MM.1S (cell line): ENCODE results near the gene PACRG.

Experiments used
- DNase-seq: peaks from one replicate; pipeline ENCODE4 v3.0.0-alpha.2; 2015
- H2AFZ ChIP-seq: fragments of 300-600 bp; sonication (generic); 2 replicates; pipeline ENCODE4 v1.6.0; 2016; ENCODE audit warnings: antibody characterized with exemption, low read length
- H3F3A ChIP-seq: fragments of 300-600 bp; sonication (generic); 2 replicates; pipeline ENCODE4 v1.6.1; 2016; ENCODE audit warnings: mild to moderate bottlenecking, antibody characterized with exemption, low read length, moderate library complexity, mixed read lengths; ENCODE audit not compliant: insufficient read depth
- H3K27ac ChIP-seq: fragments of 300-600 bp; sonication (generic); 2 replicates; pipeline ENCODE4 v1.5.1; 2016; ENCODE audit warnings: mild to moderate bottlenecking, low read length
- H3K27me3 ChIP-seq: fragments of 300-600 bp; sonication (generic); replicated peaks from 2 replicates; pipeline ENCODE4 v1.6.0; 2016; ENCODE audit warnings: low read length; ENCODE audit not compliant: insufficient read depth
- H3K36me3 ChIP-seq: fragments of 300-600 bp; sonication (generic); replicated peaks from 2 replicates; pipeline ENCODE4 v1.6.1; 2016; ENCODE audit warnings: mild to moderate bottlenecking, low read length, mixed read lengths; ENCODE audit not compliant: insufficient read depth
- H3K4me1 ChIP-seq: fragments of 300-600 bp; sonication (generic); 2 replicates; pipeline ENCODE4 v1.6.1; 2016; ENCODE audit warnings: low read length, mixed read lengths
- H3K4me2 ChIP-seq: fragments of 300-600 bp; sonication (generic); 2 replicates; pipeline ENCODE4 v1.6.0; 2016; ENCODE audit warnings: low read depth, low read length
- H3K4me3 ChIP-seq: fragments of 300-600 bp; sonication (generic); 2 replicates; pipeline ENCODE4 v1.5.1; 2016; ENCODE audit warnings: low read length, mixed read lengths
- H3K79me2 ChIP-seq: fragments of 300-600 bp; sonication (generic); 2 replicates; pipeline ENCODE4 v1.6.1; 2016; ENCODE audit warnings: mixed run types, low read length, mixed read lengths
- H3K9ac ChIP-seq: fragments of 300-600 bp; sonication (generic); 2 replicates; pipeline ENCODE4 v1.6.1; 2016; ENCODE audit warnings: low read length, mixed read lengths
- H3K9me2 ChIP-seq: fragments of 300-600 bp; sonication (generic); replicated peaks from 2 replicates; pipeline ENCODE4 v1.6.1; 2016; ENCODE audit warnings: mild to moderate bottlenecking, low read length, mixed read lengths; ENCODE audit not compliant: insufficient read depth
- H3K9me3 ChIP-seq: fragments of 300-600 bp; sonication (generic); replicated peaks from 2 replicates; pipeline ENCODE4 v1.6.1; 2016; ENCODE audit warnings: mild to moderate bottlenecking, low read length, mixed read lengths; ENCODE audit not compliant: insufficient read depth
- H4K20me1 ChIP-seq: fragments of 300-600 bp; sonication (generic); 2 replicates; pipeline ENCODE4 v1.6.1; 2016; ENCODE audit warnings: mild to moderate bottlenecking, low read length, moderate library complexity, mixed read lengths; ENCODE audit not compliant: insufficient read depth
- EZH2 ChIP-seq: fragments of 300-600 bp; sonication (generic); optimal IDR thresholded peaks from 2 replicates; pipeline ENCODE3; 2017; ENCODE audit warnings: low read depth, mild to moderate bottlenecking, antibody characterized with exemption, low read length, mixed read lengths
- EZH2phosphoT487 ChIP-seq: fragments of 300-600 bp; sonication (generic); IDR thresholded peaks from 2 replicates; pipeline ENCODE4 v1.6.1; 2018; ENCODE audit warnings: antibody characterized with exemption, low read length
- TF ChIP-seq, protein P1 (sequence below): fragments of 300-600 bp; sonication (generic); IDR thresholded peaks from 2 replicates; pipeline ENCODE4 v1.5.1; 2016; ENCODE audit warnings: antibody characterized with exemption, low read length, mixed read lengths

The PACRG gene

DNA sequence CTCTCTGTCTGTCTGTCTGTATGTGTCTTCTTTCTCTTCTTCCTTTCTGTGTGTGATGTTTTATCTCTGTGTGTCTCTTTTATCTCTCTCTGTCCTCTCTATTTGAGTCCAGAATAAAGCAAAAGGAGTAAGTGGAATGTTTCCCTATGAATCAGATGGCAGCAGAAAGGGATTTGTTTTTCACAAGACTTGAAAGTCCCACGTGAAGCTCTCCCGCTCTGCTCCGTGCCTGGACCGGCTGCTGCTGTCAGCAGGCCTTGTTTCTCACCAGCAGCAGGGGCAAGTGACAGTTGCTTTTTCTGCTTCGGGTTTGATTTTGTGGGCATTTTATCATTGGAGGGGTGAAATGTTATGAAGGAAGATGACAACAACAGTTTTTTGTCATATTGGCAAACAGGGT is 212.7 kb downstream of the PACRG start:
- no peak overlapping the region for H3K4me2 ChIP-seq
- no peak overlapping the region for H2AFZ ChIP-seq

DNA sequence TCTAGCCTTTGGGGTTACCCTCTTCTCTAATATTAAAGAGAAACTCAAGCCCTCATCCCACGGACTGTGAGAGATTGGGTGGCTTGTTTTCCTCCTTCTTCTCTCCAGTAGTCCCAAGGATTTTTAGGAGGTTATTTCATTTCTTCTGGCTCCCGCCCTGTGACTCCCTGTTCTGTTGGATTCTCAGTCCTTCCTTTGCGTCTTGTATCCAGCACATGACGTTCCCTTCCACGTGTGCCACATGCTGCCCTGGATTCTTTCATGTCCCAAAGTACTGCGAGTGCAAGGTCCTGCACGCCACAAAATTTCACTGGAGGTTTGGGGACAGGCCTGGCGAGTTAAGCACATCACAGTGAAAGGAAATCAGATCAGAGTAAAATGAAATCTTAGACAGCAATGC is 213.4 kb downstream of the PACRG start:
- Histone ChIP-seq H3K4me1 (no peaks in the 10 kb centered on the region), H3K4me3 (no peak overlapping the region), H3K9ac (no peak overlapping the region), H4K20me1 (no peaks in the 10 kb centered on the region), H3F3A (no peaks in the 10 kb centered on the region), H2AFZ (no peak overlapping the region), H3K9me3 (no peaks in the 10 kb centered on the region), H3K27me3 (no peaks in the 10 kb centered on the region), H3K79me2 (no peaks in the 10 kb centered on the region), H3K36me3 (no peaks in the 10 kb centered on the region), H3K27ac (no peak overlapping the region), H3K9me2 (no peaks in the 10 kb centered on the region), H3K4me2 (no peak overlapping the region)
- DNase-seq: no peak
- TF ChIP-seq EZH2 (no peak), EZH2phosphoT487 (no peak)
- TF ChIP-seq, protein P1, sequence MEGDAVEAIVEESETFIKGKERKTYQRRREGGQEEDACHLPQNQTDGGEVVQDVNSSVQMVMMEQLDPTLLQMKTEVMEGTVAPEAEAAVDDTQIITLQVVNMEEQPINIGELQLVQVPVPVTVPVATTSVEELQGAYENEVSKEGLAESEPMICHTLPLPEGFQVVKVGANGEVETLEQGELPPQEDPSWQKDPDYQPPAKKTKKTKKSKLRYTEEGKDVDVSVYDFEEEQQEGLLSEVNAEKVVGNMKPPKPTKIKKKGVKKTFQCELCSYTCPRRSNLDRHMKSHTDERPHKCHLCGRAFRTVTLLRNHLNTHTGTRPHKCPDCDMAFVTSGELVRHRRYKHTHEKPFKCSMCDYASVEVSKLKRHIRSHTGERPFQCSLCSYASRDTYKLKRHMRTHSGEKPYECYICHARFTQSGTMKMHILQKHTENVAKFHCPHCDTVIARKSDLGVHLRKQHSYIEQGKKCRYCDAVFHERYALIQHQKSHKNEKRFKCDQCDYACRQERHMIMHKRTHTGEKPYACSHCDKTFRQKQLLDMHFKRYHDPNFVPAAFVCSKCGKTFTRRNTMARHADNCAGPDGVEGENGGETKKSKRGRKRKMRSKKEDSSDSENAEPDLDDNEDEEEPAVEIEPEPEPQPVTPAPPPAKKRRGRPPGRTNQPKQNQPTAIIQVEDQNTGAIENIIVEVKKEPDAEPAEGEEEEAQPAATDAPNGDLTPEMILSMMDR: no peak

More for the DNA sequence above, 212.7 kb downstream of the PACRG start:
- TF ChIP-seq EZH2phosphoT487: no peak
- TF ChIP-seq EZH2: no peak
- TF ChIP-seq, protein P1: no peak
- H3K4me3 ChIP-seq: no peak overlapping the region
- no peaks in the 10 kb centered on the region for H3K36me3 ChIP-seq
- H3K79me2 ChIP-seq: no peaks in the 10 kb centered on the region
- H3K4me1 ChIP-seq: no peaks in the 10 kb centered on the region
- no peak for DNase-seq
- no peak overlapping the region for H3K9ac ChIP-seq
- H3K9me2 ChIP-seq: no peaks in the 10 kb centered on the region
- H3F3A ChIP-seq: no peaks in the 10 kb centered on the region
- no peak overlapping the region for H3K27ac ChIP-seq
- H3K27me3 ChIP-seq: no peaks in the 10 kb centered on the region
- H4K20me1 ChIP-seq: no peaks in the 10 kb centered on the region
- H3K9me3 ChIP-seq: no peaks in the 10 kb centered on the region

- no peak overlapping the region for H3K4me2 ChIP-seq
- no peak for DNase-seq
- H2AFZ ChIP-seq: no peak overlapping the region
- H3K9ac ChIP-seq: no peak overlapping the region
- no peaks in the 10 kb centered on the region for H3F3A ChIP-seq
- no peak overlapping the region for H3K4me3 ChIP-seq
- H3K4me1 ChIP-seq: no peaks in the 10 kb centered on the region
- H3K27me3 ChIP-seq: no peaks in the 10 kb centered on the region
- H3K36me3 ChIP-seq: no peaks in the 10 kb centered on the region
- no peaks in the 10 kb centered on the region for H3K9me3 ChIP-seq
- H3K79me2 ChIP-seq: no peaks in the 10 kb centered on the region
- H3K27ac ChIP-seq: no peak overlapping the region
- TF ChIP-seq, protein P1: no peak
- TF ChIP-seq EZH2phosphoT487: no peak
- no peak for TF ChIP-seq EZH2
- no peaks in the 10 kb centered on the region for H3K9me2 ChIP-seq
- no peaks in the 10 kb centered on the region for H4K20me1 ChIP-seq
Observed at GRCh38 chr6:162942866-162943265, 215.1 kb downstream of the PACRG start.
